Measurements from ENCODE around the gene BCL2.
A peak's percentile ranks its signal among the peaks of the same experiment; 100 is the strongest.

The BCL2 gene

DNA sequence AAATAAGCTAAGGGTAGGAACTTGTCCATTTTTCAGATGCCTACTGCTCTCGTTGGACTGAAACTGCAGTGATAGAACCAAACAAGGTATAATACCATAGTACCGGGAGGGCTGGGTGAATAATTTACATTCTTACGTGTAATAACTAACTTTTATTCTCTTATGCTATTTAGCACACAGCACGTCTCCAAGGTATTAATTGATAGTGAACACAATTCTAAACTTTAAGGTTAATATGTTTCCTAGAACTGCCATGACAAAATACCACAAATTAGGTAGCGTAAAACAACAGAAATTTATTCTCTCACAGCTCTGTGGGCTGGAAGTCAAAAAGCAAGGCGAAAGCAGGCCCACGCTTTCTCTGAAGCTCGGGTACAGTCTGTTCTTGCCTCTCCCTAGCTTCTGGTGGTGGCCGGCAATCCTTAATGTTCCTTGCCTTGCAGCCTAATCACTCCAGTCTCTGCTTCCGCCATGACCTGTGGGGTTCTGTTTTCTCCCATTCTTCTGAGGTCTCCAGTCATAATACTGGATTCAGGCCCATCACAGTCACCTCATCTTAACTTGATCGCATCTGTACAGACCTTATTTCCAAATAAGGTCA, 5.6 kb upstream of the BCL2 start:
- FAIRE-seq, result no peak

DNA sequence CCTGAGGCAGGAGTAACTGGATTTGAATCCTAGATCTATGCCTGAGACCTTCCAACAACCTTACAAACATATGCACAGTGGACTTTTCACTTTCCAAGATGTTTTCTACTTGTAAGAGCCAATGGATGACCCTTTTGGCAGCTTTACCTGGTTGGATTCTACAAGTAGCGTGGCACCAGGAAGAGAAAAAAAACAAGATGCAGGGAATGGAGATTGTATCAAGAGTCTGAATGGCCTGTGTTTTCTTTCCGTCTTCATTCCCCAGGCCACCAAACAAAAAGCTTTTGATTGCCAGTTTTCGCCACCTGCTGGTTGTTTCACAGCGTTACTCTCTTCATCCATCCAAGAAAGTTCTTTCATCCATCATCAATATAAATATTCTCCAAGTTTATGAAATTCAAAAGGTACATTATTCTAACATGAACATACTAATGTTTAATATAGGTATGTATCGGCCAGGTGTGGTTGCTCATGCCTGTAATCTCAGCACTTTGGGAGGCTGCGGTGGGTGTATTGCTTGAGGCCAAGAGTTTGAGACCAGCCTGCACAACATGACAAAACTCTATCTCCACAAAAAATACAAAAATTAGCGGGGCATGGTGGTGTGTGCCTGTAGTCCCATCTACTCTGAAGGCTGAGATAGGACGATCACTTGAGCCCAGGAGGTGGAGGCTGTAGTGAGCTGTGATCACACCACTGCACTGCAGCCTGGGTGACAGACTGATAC, 3.5 kb upstream of the BCL2 start:
- FAIRE-seq, result peak; percentile 28

DNA sequence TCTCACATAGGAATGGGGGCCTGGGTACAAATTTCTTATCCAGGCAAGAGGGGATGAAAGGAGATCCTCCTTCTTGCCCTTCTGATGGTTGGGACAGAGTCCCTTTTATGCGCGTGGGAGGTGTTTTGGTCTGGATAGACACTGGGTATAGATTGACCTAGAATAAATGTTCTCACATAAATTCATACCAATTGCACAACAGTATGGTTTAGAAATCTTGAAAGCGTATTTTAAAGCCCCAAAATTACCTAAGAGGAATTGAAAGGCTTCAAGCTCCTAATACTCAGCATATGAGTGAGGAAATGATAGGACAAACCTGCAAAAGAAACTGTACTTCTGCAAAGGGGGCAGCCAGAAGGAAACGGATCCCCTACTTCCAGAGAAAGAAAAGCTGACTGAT, 2.6 kb upstream of the BCL2 start:
- no peak for FAIRE-seq

DNA sequence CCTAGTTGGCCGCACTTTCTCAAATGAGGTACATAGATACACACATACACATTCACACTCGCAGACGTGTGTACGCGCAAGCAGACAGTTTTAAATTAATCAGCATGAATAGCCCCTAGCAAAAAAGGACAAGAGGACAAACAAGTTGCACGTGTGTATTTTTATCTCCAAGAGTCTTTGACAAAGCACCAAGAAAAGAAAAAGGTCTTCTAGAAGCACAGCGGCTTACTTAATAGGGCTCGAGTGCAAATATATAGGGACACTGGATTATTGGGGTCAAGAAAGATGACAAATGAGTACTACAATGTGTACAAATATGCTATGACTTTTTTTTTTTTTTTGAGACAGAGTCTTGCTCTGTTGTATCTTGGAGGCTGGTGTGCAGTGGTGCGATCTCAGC, 1.7 kb upstream of the BCL2 start:
- no peak for FAIRE-seq

DNA sequence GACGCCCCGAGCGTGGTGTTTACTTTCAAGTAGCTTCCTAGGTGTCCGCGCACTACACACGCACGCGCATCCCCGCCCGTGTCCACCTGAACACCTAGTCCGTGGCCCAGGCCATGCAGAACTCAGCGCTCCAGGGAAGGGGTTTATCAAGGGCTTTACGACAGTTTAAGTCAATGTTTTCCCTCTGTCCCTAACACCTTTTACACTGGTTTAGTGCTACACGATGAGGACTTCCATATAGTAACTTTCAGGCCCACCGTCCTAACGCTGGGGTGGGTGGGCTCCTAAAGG, 1.4 kb upstream of the BCL2 start:
- FAIRE-seq, result no peak

DNA sequence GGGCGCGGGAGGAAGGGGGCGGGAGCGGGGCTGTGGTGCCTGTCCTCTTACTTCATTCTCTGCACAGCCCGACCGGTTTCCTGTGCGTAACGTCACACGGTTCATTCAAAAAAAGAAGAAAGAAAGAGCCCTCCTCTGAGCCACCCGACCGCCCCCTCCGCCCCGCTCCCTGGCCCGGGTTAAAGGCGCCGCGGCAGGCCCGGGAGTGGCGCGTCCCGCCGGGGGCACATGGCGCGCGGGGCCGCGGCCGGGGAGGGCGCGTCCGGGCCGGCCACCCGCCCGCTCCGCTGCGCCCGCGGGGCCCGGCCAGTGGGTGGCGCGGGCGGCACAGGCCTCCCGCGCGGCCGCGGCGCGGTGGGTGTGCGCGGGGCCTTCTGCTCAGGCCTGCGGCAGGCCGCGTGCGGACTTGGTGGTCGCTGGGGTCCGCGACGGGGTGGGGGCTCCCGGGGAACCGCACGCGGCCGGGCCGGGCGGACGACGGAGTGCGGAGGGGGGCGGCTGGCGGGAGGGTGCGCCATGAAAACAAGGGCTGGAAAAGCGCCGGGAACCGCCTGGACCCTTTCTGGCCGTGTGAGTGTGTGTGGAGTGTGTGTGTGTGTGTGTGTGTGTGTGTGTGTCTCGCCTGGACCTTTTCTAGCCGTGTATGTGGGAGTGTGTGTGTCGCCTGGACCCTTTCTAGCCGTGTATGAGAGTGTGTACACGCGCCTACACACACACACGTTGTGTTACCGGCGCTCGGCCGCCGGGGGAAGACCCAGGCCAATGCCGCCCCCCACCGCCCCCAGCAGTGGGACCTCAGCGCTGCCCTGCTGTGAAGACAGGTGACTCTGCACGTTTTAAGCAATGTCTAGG, 780 bp upstream of the BCL2 start:
- no peak for FAIRE-seq

DNA sequence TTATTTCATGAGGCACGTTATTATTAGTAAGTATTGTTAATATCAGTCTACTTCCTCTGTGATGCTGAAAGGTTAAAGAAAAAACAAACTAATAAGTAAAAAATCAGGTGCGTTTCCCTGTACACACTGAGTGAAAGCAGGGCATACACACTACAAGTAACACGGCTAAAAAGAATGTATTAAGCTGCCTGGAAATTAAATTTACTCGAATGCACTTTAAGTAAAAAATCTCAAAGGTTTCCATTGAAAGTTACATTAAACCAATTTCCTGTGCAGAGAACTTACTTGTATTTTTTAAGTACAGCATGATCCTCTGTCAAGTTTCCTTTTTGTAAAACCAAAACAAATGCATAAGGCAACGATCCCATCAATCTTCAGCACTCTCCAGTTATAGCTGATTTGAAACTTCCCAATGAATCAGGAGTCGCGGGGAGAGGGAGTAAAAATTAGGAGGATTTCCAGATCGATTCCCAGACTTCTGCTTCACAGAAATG, 633 bp downstream of the BCL2 start:
- no peak for FAIRE-seq

DNA sequence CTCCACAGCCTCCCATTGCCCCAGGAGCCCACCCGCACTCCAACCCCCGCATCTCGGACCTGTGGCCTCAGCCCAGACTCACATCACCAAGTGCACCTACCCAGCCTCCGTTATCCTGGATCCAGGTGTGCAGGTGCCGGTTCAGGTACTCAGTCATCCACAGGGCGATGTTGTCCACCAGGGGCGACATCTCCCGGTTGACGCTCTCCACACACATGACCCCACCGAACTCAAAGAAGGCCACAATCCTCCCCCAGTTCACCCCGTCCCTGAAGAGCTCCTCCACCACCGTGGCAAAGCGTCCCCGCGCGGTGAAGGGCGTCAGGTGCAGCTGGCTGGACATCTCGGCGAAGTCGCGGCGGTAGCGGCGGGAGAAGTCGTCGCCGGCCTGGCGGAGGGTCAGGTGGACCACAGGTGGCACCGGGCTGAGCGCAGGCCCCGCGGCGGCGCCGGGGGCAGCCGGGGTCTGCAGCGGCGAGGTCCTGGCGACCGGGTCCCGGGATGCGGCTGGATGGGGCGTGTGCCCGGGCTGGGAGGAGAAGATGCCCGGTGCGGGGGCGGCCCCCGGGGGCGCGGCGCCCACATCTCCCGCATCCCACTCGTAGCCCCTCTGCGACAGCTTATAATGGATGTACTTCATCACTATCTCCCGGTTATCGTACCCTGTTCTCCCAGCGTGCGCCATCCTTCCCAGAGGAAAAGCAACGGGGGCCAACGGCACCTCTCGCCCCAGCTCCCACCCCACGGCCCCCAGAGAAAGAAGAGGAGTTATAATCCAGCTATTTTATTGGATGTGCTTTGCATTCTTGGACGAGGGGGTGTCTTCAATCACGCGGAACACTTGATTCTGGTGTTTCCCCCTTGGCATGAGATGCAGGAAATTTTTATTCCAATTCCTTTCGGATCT, 1.3 kb downstream of the BCL2 start:
- no peak for FAIRE-seq

DNA sequence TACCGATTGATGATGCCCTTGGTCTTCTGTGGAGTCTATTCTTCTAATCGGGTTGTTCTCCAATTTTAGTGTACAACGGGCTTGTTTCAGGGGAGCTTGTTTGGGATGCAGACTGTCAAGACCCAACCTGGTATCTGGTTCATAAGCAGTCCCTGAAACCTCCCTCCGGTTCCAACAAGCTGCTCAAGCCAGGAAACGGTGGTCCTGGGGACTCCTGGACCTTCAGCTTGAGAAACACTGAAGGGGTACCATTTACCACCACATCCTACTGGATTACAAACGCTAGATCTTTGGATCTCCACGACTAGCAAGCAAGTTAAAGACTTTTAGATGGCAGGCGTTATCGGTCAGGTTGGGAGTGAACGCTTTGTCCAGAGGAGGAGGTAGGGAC, 2.0 kb downstream of the BCL2 start:
- FAIRE-seq, result no peak

DNA sequence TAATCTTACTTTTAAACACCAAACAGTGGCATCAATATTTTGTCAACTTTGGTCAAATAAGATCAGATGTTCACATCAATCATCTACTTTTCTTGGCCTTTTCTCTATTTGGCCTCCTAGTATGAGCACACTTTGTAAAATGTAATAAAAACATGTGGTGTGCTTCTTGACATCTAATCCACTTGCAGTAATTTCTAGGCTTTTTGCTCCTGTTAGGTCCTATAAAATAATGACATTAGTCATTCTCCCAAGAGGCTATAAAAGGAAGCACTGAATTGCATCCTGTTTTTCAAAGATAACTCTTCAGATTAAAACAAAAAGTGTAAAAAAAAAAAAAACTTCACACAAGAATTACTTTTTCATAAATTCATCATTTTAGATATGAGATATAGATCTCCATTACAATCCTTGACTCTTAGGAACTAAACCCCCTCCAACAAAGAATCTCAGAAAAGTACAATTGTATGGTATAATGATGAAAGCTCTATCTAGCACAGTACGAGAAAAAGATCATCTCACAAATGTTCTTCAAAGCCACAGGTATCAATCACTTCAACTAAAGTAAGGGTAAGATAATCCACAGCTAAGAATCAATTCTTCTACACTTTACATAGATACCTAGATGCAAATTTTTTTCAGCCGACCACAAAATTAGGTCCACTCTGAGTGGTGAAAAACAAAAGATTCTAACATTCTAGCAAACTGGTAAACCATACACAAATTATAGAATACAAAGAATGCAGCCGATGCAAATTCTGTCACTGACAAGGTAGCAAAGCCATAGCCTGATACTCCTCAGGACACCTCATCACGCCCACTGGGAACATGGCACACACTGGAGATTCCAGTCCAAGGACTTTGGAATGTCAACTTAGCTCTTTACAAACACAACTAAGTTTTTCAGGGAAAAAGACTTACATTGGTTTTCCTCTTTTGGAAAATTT, 2.7 kb downstream of the BCL2 start:
- FAIRE-seq, result peak; percentile 5

DNA sequence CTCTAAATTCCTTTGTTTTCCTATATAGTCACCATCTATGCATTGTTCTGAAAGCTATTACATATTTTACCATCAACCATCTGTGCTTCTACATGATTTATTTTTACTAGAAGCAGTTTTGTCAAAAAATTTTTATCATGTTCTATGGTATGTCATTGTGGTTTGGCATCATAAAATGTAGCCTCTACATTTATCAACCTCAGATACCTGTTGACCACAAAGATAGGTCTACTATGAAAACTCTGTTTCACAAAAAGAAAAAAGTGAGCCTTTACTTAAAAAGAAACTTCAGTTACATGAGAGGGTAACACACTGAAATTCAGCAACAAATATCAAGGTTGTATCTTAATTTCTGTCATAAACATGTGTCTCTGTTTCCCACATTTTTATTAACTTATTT, 3.7 kb downstream of the BCL2 start:
- no peak for FAIRE-seq

DNA sequence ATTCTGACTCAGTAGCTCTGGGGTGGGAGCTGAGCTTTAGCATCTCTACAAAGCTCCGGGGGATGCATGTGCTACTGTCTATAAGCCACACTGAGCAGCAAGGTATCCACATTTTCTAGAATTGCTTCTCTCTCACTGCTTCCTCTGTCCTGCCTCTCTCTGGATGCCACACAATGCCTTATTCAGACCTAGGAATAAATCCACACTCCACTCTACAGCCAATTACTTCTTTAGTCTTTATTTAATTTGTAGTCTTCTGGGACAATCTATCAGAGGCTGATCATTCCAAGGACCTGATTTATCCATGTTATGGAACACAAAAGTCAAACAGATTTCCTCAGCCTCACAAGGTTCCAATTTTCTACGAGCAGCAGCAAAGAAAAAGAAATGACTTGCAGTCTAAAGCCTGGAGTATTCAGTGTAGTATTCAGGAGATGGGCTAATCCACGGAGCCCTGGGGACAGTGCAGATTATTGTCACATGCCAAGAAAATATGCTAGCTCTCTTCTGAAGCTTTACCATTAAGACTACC, 4.4 kb downstream of the BCL2 start:
- no peak for FAIRE-seq

DNA sequence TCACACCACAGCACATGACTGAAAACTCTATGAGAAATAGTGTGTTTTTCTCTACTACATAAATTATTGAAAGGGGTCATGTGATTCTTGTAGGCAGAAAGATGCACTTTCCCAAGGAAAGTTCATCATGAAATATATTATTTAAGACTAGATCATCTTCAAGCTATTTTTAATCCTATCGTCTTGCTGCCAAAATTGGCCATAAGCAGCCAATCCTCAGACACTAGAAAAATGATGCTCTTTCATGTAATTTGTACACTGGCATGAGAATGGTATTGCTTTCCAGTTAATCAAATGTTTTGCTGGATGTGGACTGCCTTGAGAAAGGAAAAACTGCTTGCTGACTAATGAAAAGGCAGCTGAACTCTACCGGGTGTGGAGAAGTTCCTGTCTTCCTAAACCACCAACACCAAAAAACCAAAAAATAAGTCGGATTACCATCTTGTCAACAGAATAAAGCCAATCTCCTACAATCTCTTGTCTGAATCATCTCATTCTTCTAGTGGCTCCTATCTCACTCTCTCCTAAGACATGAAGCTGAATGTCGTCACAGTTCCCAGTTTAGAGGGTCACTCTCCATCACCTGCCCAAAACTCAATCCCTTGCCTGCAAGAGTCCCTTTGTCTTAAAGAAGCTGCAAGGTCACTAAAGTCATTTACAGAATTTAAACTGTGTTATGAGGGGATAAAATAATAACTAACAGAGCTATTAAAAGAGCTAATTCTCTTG, 5.3 kb downstream of the BCL2 start:
- no peak for FAIRE-seq

DNA sequence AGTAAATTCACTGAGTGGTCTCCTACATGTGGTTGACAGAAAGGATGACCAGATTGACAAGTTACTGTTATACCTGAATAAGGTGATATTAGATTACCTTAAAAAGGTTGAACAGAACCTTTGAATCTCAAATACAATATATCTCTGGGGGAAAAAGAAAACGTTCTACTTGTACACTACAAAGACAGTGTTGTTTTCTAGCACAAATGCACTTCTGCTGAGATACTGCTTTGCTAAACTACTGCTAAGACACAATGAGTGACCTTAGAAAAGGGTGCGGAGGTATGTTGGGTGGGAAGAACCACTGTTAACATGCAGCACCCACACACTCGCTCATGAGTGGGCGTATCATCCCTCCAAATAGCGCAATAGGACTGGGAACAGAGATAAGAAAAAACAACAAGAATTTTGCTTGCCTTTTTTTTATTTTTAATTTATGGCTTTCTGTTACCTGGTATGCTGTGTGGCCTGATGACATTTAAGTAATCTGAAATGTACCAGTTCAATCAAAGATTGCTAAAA, 6.1 kb downstream of the BCL2 start:
- no peak for FAIRE-seq

DNA sequence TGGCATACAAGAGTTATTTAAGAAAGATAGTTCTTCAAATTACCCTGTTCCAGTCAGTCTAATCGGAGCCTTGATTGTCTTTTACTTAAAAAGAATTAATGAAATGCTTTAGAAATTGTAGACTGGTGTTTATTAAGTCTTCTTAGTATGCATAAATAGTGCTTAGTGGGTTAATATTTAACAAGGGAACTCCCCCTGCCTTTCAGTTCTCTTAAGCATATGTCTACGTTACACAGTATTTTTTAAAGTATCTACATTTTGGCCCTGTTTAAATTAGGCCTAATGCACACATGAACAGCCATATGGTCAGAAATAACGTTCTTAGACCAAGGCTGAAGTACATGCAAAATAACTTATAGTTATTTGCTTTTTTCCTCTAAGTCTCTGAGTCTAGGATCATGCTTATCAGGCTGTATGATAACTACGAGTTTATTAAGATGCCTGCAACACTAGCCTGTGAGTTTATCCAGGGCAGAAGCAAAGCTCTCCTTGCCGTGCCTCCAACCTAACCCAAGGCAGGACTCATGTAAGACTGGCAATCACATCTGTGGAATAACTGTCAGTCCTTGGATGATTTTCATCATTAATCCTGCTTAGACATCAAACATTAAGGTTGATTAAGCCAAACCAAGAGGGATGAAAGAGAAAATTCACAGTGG, 6.7 kb downstream of the BCL2 start:
- no peak for FAIRE-seq

DNA sequence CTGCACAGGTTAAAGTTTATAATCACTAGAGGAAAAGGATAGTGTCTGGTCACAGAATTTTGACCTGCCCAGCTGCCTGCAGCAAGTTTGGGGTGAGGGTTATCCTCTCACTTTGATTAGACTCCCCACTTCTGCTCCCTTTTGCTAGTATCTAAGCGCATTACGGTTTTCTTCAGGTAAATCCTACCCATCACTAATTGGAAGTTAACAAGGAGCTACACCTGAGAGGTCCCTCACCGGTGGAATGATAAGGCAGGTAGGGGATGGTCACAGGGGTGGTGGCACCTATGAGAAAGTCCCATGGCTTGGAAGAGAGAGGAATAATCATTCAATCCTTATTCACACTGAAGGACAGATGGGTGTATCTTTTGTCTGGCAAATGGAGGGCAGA, 7.6 kb downstream of the BCL2 start:
- no peak for FAIRE-seq

DNA sequence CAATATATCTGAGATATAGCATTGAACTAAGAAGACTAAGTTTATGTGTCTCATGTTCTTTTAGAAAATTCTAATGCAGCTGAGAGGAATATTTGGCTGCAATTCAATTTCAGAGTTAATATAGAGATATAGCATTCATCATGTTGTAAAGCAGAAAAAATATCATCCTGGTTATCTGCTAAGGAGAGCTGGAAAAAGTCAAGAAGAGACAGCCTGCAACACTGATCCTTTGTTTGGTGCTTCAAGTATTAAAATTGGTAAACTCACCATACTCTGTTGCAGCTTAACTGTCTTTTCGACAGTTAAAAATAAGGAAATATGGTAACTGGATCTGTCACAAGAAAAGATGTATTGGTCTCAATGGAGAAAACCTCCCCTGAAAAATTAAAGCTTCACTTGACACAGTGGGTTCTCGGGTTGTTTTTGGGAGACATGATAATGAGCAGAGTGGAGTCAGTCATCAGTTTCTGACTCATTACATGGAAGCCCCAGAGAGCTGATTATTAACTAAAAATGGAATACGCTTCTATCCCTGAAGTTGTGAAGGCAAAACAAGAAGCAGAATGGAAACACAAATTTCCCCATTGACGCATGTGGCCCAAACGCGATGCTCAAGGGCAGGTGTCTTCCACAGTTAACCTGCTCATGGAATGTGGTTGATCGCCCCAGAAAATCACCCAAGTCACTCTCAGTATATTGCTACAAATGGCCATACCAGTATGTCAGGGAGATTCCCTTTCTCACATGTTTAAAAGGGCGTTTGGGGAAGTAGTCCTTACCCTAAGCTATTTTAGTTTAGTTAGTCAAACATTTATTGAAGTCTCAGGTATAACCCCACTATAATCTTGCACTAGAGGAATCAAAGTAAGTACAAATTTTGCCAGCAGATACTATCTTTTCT, 8.2 kb downstream of the BCL2 start:
- no peak for FAIRE-seq

DNA sequence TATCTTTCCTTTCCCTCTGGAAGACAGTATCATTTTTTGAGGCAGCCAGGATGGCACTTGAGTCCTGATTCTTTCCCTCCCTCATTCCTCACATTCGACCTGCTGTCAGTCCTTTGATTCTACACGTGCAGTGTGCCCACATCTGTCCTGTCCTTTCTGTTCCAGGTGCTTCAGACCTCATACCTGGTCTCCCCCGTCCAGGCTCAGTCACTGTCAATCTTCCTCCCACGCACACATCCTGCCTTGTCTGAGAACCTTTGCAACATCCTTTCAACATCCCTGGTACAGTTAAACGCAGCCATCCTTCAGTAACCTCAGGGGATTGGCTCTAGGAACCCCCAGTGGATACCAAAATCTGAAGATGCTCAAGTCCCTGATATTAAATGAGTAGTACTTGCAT, 10.1 kb downstream of the BCL2 start:
- FAIRE-seq, result no peak
